ENCODE results near the gene OPCML.
A peak's percentile ranks its signal among the peaks of the same experiment; 100 is the strongest.

OPCML gene

GRCh38 chr11:132579634-132580327 is 952.5 kb downstream of the OPCML start:
- Histone ChIP-seq H3K27me3 (replicated peaks) (no peaks in the 10 kb centered on the region), H3K27ac (no peak overlapping the region), H3K4me3 (ENCODE audit: low read depth, low read length) (no peak overlapping the region), H3K36me3 (replicated peaks) (no peaks in the 10 kb centered on the region)
- DNase-seq, result no peak
- TF ChIP-seq CTCF (IDR thresholded peaks at IDR 0.05; ENCODE audit: low read depth, low read length, missing control alignments), result no peak
- in situ Hi-C loops (cut with HindIII; ENCODE audit: low pct_ligation_motif_present, low sequenced_read_pairs), result no loop called here

DNA sequence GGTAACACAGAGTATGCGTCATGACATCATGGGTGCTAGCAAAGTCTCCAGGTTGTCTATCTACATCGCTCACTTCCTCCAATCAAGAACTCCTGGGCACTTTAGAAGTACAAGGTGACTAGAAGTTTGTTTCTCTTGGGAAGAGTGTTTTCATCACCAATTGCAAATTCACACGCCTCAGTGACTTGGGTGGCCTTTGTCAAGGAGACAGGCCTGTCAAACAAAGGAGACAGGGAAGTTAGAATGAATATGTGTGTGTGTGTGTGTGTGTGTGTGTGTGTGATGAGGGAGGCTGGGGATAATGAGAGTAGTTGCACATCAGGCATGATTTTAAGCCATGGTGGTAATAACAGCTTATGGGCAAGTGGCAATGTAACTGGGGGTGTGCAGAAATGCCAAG is 953.2 kb downstream of the OPCML start:
- no peaks in the 10 kb centered on the region for H3K36me3 ChIP-seq (replicated peaks)
- no peaks in the 10 kb centered on the region for H3K27me3 ChIP-seq (replicated peaks)
- H3K4me3 ChIP-seq (ENCODE audit: low read depth, low read length), result no peak overlapping the region
- no peak overlapping the region for H3K27ac ChIP-seq
- in situ Hi-C loops (cut with HindIII; ENCODE audit: low pct_ligation_motif_present, low sequenced_read_pairs), result no loop called here
- TF ChIP-seq CTCF (IDR thresholded peaks at IDR 0.05; ENCODE audit: low read depth, low read length, missing control alignments), result no peak
- DNase-seq, result no peak

- Histone ChIP-seq H3K27ac (no peak overlapping the region), H3K27me3 (replicated peaks) (no peaks in the 10 kb centered on the region), H3K36me3 (replicated peaks) (no peaks in the 10 kb centered on the region), H3K4me3 (ENCODE audit: low read depth, low read length) (no peak overlapping the region)
- in situ Hi-C loops (cut with HindIII; ENCODE audit: low pct_ligation_motif_present, low sequenced_read_pairs), result no loop called here
- TF ChIP-seq CTCF (IDR thresholded peaks at IDR 0.05; ENCODE audit: low read depth, low read length, missing control alignments), result no peak
- no peak for DNase-seq
Observed at GRCh38 chr11:132578580-132578979, 953.7 kb downstream of the OPCML start.

DNA sequence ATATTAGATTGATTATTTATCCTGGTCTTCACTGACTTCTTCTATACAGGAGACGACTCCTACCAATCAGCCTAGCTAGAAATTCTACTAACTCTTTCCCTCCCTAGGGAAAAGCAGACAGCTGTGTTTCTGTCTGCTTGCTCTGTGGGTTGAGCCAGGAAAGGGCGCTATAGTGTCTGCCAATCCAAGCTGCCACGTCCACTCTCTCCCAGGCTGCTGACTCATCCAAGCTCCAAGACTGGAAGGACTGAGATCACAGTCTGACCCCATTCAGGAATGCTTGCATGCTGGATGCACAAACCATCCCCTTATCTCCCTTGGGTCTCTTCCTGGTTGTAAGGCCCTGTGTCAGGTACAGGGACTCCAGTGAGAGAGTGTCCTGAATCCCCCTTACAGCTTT is 955.6 kb downstream of the OPCML start:
- in situ Hi-C loops (cut with HindIII; ENCODE audit: low pct_ligation_motif_present, low sequenced_read_pairs), result no loop called here
- peak overlapping the region; percentile 93 for H3K27ac ChIP-seq
- H3K36me3 ChIP-seq (replicated peaks), result no peaks in the 10 kb centered on the region
- DNase-seq, result peak; percentile 99
- peak; percentile 18 for TF ChIP-seq CTCF (IDR thresholded peaks at IDR 0.05; ENCODE audit: low read depth, low read length, missing control alignments)
- no peak overlapping the region for H3K4me3 ChIP-seq (ENCODE audit: low read depth, low read length)
- H3K27me3 ChIP-seq (replicated peaks), result no peaks in the 10 kb centered on the region

DNA sequence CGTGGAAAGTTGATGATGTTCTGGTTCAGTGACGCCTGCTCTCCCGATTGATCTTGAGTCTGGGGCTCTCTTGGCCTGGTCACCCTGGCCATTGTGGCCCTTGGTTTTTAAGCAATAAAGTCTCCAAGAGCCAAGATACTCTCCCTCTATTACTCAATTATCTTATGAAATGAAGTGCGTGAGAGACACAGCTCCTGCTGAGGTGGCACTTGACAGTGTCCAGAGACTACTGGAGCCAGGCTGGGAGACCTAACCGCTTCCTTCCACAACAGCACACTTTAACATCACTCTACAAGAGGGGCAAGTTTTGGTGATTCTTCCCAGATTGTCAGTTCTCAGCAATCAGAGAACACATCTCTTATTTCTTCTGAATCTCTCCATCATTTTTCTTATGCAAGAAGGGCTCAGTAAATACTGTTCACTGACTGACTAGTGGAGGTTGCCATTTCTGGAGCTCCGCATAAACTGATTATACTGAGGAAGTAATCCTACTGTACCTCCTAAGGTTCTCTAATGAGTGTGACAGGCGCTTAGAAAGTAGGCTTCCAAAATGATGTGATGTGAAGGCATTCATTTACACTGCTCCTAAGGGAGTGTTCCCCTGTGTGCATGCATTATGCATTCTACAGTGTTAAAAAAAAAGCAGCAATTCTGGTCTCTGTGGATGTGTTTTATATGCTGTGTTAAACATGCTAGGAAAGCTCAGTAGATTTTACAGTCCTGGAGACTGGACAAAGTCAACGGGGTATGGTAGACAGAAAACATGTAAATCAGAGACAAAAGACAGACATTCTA is 968.0 kb downstream of the OPCML start:
- TF ChIP-seq CTCF (IDR thresholded peaks at IDR 0.05; ENCODE audit: low read depth, low read length, missing control alignments), result no peak
- H3K27ac ChIP-seq, result no peak overlapping the region
- in situ Hi-C loops (cut with HindIII; ENCODE audit: low pct_ligation_motif_present, low sequenced_read_pairs), result no loop called here
- DNase-seq, result no peak
- H3K4me3 ChIP-seq (ENCODE audit: low read depth, low read length), result no peak overlapping the region
- no peaks in the 10 kb centered on the region for H3K36me3 ChIP-seq (replicated peaks)
- no peaks in the 10 kb centered on the region for H3K27me3 ChIP-seq (replicated peaks)
